NB4 (cell line): ENCODE data around the gene S1PR3.

Source experiments
- DNase-seq: peaks from one replicate; pipeline ENCODE4 v3.0.0; 2010; ENCODE audit warnings: low read depth
- H3K4me3 ChIP-seq: one replicate; pipeline ENCODE4 v1.5.1; 2011; ENCODE audit warnings: mild to moderate bottlenecking, low read depth, low read length, moderate library complexity
- CTCF ChIP-seq: IDR thresholded peaks from one replicate; pipeline ENCODE4 v1.5.1; 2012; ENCODE audit warnings: low read depth, low read length
- MAX ChIP-seq: IDR thresholded peaks from 2 replicates; pipeline ENCODE4 v1.6.1; 2011; ENCODE audit warnings: low read depth, low read length
- MYC ChIP-seq: IDR thresholded peaks from 2 replicates; pipeline ENCODE4 v1.6.1; 2011; ENCODE audit warnings: low read depth, low read length
- POLR2A ChIP-seq: IDR thresholded peaks from 2 replicates; pipeline ENCODE4 v1.6.1; 2011; ENCODE audit warnings: mild to moderate bottlenecking; ENCODE audit not compliant: insufficient read length; ENCODE audit errors: extremely low read depth

Gene S1PR3

GRCh38 chr9:88987661-88988060, 3.6 kb upstream of the S1PR3 start:
- no peak overlapping the region for H3K4me3 ChIP-seq
- TF ChIP-seq MAX, result no peak
- TF ChIP-seq POLR2A, result no peak
- no peak for TF ChIP-seq MYC
- no peak for TF ChIP-seq CTCF
- DNase-seq, result no peak

GRCh38 chr9:88988796-88989641, 2.2 kb upstream of the S1PR3 start:
- no peak for TF ChIP-seq MAX
- peak; percentile 42 for TF ChIP-seq POLR2A
- TF ChIP-seq CTCF, result no peak
- TF ChIP-seq MYC, result 0 out of 2 replicates have a peak, but pooled peaks have one; percentile 24
- peak; percentile 92 for DNase-seq
- peak overlapping the region; percentile 28 for H3K4me3 ChIP-seq

GRCh38 chr9:88990041-88990728, 1.1 kb upstream of the S1PR3 start:
- TF ChIP-seq POLR2A (no peak), CTCF (no peak), MAX (no peak), MYC (no peak)
- H3K4me3 ChIP-seq, result peak overlapping the region; percentile 97

GRCh38 chr9:88990729-88991065, 571 bp upstream of the S1PR3 start:
- TF ChIP-seq POLR2A (no peak), CTCF (peak; percentile 34), MAX (no peak), MYC (0 out of 2 replicates have a peak, but pooled peaks have one; percentile 13)
- peak; percentile 76 for DNase-seq
- peak overlapping the region; percentile 97 for H3K4me3 ChIP-seq

More at GRCh38 chr9:88990041-88990728, 1.1 kb upstream of the S1PR3 start:
- peak; percentile 39 for DNase-seq

- H3K4me3 ChIP-seq, result peak overlapping the region; percentile 97
- TF ChIP-seq POLR2A, result no peak
- TF ChIP-seq MAX, result no peak
- TF ChIP-seq MYC, result no peak
- no peak for TF ChIP-seq CTCF
- DNase-seq, result no peak
Observed at GRCh38 chr9:88992556-88992955, 1.3 kb downstream of the S1PR3 start.
